A549 (cell line): ENCODE data around the gene SPRR5.

ENCODE experiments used
- CEBPB ChIP-seq, 2 experiments: fragments of >200 bp in 1 of 2; sonication (Bioruptor Twin) in 1 of 2; formaldehyde crosslinking in 1 of 2; IDR thresholded peaks; 2 replicates each; pipeline ENCODE4 v1.6.1; 2012 to 2016
- CTCF ChIP-seq: fragments of >200 bp; sonication (Bioruptor Twin); formaldehyde crosslinking; IDR thresholded peaks from 3 replicates; pipeline ENCODE4 v1.5.1; 2016
- HDAC2 ChIP-seq: fragments of 200-600 bp; sonication (generic); IDR thresholded peaks from 2 replicates; pipeline ENCODE4 v1.6.1; 2016
- KDM1A ChIP-seq: fragments of 200-600 bp; sonication (generic); IDR thresholded peaks from 2 replicates; pipeline ENCODE4 v1.6.1; 2016; ENCODE audit warnings: low read depth, mild to moderate bottlenecking
- MAFK ChIP-seq: fragments of 450-650 bp; IDR thresholded peaks from 2 replicates; pipeline ENCODE4 v1.6.1; 2014; ENCODE audit not compliant: partially characterized antibody
- POLR2A ChIP-seq: IDR thresholded peaks from 2 replicates; pipeline ENCODE4 v1.6.1; 2012; ENCODE audit warnings: mild to moderate bottlenecking, low read length
- POLR2AphosphoS2 ChIP-seq: conservative IDR thresholded peaks from 2 replicates; pipeline ENCODE4 v1.6.1; 2012; ENCODE audit warnings: low read length, improper control_type of control experiment, inconsistent platforms
- SREBF2 ChIP-seq: fragments of 450-650 bp; IDR thresholded peaks from 2 replicates; pipeline ENCODE4 v1.6.1; 2014; ENCODE audit warnings: mild to moderate bottlenecking, moderate library complexity
- TP53 ChIP-seq: fragments of 250-450 bp; sonication (Bioruptor Pico); IDR thresholded peaks from 2 replicates; pipeline ENCODE4 v1.5.0; 2021; ENCODE audit warnings: mild to moderate bottlenecking, moderate library complexity
- TF ChIP-seq, protein P1 (sequence below): IDR thresholded peaks from 2 replicates; pipeline ENCODE4 v1.6.1; 2012

DNA sequence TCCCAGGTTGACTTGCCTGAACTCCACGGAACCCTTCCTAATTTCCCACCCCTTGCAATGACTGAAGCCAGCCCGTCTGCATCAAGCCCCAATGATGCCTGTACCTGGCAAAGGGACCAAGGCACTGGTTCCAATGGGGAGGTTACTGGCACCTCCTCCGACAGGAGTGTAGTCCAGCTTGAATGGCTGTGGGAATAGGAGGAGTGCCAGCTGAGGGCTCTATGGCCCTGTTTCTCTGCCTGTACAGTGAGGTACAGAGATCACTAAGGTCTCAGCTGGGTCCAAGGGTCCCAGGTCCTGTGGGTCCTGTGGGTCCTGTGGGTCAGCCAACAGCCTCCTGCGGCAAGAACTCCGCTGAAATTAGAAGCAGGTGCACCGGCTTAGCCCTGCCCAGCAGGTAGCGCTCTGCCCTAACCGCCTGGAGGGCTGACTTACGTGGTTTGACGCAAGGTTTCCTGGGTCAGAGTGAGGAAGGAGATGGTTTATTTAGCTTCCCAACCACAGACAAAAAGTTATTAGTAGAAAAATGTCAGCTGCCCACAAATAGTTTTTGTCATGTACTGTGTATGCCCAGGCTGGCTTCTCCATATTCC, 13.5 kb downstream of the SPRR5 start:
- no peak for TF ChIP-seq CTCF
- no peak for TF ChIP-seq CEBPB (IDR thresholded peaks at IDR 0.05)
- no peak for TF ChIP-seq KDM1A
- no peak for TF ChIP-seq SREBF2
- no peak for TF ChIP-seq MAFK
- no peak for TF ChIP-seq POLR2A
- TF ChIP-seq HDAC2 = no peak
- TF ChIP-seq, protein P1, sequence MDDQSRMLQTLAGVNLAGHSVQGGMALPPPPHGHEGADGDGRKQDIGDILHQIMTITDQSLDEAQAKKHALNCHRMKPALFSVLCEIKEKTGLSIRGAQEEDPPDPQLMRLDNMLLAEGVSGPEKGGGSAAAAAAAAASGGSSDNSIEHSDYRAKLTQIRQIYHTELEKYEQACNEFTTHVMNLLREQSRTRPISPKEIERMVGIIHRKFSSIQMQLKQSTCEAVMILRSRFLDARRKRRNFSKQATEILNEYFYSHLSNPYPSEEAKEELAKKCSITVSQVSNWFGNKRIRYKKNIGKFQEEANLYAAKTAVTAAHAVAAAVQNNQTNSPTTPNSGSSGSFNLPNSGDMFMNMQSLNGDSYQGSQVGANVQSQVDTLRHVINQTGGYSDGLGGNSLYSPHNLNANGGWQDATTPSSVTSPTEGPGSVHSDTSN = no peak
- TF ChIP-seq TP53 (CRISPR knock-in tag) = no peak
- no peak for TF ChIP-seq POLR2AphosphoS2
